GM11168 (cell line): ENCODE measurements around the gene SIN3B.
"Not testable (repeated sequence)": the region's sequence is repeated elsewhere in the genome, so short reads cannot be mapped to it uniquely, and the experiment has no call there.

ENCODE experiments used
- in situ Hi-C: fragments of 300-500 bp; cut with MboI; formaldehyde crosslinking; loops from one replicate; pipeline ENCODE4 v1.12.0; 2022; ENCODE audit warnings: low sequenced_read_pairs; ENCODE audit not compliant: unreplicated experiment

The SIN3B gene

DNA sequence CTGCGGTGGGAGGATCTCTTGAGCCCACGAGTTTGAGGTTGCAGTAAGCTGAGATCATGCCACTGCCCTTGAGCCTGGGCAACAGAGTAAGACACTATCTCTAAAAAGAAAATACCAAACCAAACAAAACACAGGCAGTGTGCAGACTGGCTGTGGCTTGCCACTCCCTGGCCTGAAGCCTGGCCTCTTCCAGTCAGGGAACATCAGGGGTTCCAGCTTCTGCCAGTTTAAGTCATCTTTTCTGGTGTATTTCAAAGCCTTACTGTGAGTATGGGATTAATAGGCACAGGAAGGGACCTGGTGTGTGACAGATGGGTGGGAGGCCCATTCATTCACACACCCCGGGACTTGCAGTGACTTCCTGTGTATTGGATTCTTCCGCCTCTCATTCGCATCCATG lies 32.6 kb downstream of the SIN3B start:
- in situ Hi-C loops, result no loop called here

DNA sequence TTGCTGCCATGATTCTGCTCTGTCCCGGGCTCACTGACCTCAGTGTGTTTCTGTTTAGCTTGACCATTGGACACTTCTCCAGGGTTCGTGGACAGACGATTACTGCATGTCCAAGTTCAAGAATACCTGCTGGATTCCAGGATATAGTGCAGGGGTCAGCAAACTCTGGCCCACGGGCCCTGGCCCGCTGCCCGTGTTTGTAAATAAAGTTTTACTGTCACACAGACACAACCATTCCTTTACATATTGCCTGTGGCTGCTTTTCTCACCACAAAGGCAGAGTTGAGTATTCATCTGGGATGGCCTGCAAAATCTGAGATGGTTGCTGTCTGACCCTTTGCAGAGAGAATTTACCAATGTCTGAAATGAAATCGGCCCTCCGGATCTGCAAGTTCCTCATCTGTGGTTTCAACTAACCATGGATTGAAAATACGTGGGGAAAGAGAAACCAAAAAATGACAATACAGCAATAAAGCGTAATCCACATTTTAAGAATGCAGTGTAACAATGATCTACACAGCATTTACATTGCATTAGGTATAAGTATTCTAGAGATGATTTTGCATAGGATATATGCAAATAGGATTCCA lies 33.7 kb downstream of the SIN3B start:
- in situ Hi-C loops, result no loop called here

DNA sequence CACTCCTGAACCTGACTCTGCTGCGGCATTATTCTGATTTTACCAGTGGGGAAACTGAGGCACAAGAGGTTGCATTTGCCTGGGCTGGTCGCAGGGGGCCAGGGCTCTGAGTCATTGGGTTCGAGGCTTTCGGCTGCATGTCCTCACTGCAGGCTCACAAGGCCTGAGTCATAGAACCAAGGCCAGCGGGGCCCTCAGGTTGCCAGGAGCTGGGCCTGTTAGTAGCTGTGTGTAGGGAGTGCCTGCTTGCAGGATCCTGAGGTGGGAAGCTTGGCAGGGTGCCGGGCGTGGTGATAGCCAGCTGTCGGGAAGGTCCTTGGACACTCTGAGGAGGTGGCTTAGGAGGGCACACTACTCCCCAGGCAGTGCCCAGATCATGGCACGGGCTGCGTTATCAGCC lies 38.0 kb downstream of the SIN3B start:
- in situ Hi-C loops, result no loop called here

DNA sequence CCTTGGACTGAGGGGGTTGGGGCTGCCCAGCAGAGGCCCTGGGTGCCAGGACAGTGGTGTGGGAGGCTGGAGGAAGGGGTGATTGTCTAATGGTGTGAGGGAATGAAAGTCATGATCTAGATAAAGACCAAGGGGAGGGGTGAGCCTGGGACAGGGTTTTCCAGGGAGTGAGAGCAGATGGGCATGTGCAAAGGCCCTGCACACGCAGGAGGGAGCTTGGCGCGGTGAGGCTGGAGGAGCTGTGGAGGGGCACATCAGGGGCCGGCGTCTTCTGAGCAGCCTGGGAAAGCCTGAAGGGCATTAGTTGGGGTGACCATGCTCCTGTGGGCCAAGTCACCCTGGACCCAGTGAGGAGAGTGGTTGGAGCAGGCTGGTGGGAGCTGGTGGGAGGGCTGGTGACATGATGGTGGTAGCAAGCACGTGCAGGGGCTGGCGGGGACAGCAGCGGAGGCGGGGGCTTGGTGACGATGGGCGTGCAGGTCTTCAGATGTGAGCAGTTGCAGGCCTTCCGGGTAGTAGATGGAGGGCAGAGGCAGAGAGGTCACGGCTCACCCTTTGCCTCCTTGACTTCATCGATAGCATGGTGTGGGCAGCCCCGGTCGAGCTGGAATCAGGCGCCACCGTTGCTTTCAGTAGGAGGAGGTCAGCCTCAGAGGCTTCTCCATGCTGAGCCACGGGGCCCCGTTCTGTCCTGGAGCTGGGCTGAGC lies 39.4 kb downstream of the SIN3B start:
- in situ Hi-C loops, result no loop called here

DNA sequence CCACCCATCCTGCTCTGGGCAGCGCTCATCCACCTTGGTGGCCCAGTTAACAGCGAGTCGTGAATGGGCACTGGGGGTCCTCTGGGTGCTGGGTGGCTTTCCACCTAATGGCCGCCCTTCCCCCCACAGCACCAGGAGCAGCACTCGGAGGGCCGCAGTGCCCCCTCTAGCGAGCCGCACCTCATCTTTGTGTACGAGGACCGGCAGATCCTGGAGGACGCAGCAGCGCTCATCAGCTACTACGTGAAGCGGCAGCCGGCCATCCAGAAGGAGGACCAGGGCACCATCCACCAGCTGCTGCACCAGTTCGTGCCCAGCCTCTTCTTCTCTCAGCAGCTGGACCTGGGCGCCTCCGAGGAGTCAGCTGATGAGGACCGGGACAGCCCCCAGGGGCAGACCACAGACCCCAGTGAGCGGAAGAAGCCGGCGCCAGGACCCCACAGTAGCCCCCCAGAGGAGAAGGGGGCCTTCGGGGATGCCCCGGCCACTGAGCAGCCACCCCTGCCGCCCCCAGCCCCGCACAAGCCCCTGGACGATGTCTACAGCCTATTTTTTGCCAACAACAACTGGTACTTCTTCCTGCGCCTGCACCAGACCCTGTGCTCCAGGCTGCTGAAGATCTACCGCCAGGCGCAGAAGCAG lies 40.3 kb downstream of the SIN3B start:
- in situ Hi-C loops, result no loop called here

DNA sequence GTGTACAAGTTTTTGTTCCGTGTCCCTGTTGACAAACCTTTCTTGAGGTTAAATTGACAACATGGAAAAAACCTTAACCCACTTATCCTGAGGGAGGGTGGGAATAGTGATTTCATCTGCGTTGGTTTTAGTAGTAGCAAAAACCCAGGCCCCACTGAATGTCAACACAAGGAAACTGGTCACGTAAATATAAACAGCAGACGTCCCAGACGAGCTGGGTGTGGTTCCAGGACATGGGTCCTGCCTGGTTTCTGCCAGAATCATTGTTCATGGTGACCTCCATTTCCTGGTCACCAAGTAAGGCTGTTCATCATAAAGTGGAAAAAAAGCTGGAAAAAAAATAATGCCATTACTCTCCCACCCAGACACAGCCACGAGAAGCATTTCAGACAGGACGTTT lies 42.7 kb downstream of the SIN3B start:
- in situ Hi-C loops, result no loop called here

DNA sequence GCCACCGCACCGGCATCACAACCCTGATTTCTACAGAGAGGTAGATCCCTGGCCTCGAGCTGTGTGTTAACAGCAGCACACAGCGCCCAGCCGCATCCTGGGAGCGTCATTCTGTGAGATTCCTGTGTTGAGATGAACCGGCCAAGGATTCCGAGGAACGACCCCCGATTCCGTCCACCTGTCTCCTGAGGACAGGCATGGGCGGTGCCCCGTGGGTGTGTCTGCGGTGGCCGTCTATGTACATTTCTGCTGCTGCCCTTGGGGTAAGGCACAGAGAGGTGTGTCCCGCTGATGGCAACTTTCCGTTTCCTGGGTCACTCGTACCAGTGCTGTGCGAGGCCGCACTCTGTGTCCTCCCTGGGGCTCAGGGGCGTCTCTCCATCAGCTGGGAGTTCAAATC lies 43.5 kb downstream of the SIN3B start:
- in situ Hi-C loops, result no loop called here

DNA sequence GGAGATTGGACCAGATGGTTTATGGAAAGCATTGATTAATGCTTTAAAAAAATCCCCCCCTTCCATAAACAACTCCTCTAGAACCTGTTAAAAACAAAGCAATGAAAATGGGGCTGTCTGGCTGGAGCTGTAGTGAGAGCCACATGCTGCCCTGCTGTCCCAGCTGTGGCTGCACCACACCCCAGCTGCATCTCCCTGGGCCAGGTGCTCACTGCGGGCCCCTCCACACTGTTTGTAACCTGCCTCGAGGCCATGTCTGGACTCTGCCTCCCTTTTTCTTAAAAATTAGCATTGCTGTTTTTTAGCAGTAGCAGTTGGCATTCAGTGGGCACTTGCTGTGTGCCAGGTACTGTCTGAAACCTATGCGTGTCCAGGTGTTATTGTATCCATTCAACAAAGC lies 44.4 kb downstream of the SIN3B start:
- in situ Hi-C loops, result no loop called here

DNA sequence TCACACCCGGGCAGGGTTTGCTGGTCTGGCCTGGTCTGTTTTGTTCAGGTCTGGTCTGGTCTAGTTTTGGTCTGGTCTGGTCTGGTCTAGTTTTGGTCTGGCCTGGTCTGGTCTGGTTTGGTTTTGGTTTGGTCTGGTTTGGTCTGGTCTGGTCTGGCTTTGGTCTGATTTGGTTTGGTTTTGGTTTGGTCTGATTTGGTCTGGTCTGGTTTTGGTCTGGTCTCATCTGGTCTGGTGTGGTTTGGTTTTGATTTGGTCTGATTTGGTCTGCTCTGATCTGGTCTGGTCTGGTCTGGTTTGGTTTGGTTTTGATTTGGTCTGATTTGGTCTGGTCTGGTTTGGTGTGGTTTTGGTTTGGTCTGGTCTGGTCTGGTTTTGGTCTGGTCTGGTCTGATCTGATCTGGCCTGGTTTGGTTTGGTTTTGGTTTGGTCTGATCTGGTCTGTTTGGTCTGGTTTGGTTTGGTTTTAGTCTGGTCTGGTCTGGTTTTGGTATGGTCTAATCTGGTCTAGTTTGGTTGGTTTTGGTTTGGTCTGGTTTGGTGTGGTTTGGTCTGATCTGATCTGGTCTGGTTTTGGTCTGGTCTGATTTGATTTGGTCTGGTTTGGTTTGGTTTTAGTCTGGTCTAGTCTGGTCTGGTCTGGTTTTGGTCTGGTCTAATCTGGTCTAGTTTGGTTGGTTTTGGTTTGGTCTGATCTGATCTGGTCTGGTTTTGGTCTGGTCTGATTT lies 45.2 kb downstream of the SIN3B start:
- in situ Hi-C loops, result no loop called here

DNA sequence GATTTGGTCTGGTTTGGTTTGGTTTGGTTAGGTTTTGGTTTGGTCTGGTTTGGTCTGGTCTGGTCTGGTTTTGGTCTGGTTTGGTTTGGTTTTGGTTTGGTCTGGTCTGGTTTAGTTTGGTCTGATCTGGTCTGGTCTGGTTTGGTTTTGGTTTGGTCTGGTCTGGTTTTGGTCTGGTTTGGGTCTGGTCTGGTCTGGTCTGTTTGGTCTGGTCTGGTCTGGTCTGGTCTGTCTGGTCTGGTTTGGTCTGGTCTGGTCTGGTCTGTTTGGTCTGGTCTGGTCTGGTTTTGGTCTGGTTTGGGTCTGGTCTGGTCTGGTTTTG lies 45.7 kb downstream of the SIN3B start:
- in situ Hi-C loops, result not testable (repeated sequence)

DNA sequence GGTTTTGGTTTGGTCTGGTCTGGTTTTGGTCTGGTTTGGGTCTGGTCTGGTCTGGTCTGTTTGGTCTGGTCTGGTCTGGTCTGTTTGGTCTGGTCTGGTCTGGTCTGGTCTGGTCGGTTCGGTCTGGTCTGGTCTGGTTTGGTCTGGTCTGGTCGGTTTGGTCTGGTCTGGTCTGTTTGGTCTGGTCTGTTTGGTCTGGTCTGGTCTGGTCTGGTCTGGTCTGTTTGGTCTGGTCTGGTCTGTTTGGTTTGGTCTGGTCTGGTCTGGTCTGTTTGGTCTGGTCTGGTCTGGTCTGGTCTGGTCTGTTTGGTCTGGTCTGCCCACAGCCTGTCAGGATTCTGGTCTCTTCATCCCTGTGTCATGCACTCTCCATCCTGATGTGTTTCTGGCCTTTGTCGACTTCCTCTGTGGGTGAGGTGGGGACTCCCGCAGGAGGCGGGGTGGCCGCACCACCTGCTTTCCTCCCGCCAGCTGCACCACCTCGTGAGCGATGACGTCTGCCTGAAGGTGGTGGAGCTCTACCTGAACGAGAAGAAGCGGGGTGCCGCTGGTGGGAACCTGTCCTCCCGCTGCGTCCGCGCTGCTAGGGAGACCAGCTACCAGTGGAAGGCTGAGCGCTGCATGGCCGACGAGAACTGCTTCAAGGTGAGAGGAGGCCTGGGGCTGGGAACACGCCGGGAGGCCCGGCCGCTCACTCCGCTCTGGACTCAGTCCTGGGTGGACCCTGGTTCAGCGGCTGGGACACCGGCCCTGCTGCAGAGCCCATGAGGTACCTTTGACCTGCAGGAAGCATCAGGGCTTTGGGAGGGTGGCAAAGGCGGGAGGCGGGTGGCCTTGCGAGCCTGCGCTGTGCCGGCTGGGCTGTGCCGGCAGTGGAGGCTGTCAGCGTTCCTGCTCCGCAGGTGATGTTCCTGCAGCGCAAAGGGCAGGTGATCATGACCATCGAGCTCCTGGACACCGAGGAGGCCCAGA lies 46.7 kb downstream of the SIN3B start:
- in situ Hi-C loops, result no loop called here

DNA sequence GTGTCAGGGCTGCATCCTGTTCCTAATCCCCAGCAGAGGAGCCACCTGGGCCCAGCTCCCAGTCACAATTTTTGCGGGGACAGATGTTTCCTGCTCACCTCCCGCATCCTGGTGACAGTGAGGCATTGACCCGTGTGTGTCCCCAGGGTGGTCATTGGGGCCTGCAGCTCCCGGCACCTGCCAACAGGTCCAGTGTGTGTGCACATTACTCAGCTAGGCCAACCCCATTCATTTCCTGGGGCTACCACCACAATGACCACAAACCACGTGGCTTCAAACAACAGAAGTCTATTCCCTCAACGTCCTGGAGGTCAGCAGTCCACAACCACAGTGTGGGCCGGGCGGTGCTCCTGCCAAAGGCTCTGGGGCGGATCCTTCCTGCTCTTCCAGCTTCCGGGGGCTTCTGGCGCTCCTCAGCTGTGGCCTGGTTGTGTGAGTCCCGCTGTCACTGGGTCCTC lies 47.7 kb downstream of the SIN3B start:
- in situ Hi-C loops, result no loop called here

DNA sequence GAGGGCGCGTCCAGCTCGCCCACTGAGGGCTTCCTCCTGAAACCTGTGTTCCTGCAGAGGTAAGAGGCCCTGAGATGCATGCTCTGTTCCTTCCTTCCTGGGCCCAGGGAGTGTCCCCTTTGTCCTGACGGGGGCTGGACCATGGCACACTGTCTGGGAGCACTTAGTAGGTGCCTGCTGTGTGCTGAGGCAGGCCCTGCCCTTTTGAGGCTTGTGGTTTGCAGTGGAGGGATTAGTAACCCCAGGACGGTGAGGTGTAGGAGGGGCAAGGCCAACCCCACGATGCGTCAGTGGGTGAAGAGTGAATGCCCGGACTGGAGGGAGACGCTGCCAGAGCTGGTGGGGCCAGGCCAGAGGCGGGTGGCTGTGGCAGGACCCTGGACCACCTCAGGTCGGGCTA lies 48.4 kb downstream of the SIN3B start:
- in situ Hi-C loops, result no loop called here

DNA sequence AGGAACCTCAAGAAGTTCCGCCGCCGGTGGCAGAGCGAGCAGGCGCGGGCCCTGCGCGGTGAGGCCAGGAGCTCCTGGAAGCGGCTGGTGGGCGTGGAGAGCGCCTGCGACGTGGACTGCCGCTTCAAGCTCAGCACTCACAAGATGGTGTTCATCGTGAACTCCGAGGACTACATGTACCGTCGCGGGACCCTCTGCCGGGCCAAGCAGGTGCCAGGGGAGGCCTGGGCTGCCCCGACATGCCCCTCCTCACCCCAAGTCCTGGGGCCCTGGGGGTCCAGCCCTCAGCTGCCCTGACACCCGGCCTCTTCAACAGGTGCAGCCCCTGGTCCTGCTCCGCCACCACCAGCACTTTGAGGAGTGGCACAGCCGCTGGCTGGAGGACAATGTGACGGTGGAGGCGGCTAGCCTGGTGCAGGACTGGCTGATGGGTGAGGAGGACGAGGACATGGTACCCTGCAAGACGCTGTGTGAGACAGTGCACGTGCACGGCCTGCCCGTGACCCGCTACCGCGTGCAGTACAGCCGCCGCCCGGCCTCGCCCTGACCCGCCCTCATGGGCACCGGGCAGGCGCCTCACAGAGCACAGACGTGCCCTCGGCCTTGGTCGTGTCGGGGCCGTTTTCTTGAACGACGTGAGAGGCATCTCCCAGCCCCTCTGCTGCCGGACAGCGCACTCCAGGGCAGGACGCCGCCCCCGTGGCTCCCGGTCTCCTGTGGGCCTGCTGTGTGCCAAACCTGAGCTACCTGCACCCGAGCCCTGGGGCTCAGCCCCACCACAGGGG lies 49.2 kb downstream of the SIN3B start:
- in situ Hi-C loops, result no loop called here

DNA sequence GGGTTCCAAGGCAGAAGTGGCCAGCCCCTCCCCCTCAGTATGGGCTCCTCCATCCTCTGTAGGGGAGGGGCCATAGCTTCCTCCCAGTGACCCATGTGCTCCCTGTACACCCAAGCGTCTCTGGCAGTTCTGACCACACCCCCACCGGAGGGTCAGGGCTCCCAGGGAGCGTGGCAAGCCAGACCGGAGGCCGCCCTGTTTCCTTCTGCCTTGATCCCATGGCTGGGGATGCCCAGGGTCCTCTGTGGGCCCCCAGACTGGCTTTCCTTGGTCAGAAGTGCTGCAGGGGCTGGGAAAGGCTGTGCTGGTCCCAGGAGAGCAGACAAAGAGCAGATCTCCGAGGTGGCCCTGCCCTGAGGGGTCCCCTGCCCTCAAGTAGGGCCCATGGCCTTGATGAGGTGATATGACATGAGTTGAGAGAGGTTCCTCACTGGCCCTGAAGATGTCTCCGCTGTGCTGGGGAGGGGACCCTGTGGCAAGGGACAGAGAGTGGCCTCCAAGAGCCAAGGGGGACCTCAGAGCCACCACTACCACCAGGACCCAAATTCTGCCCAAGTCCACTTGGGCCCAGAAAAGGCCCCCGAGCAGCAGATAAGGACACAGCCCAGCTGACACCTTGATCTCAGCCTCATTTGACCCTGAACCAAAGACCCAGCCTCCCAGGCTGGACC lies 51.8 kb downstream of the SIN3B start:
- in situ Hi-C loops, result no loop called here

DNA sequence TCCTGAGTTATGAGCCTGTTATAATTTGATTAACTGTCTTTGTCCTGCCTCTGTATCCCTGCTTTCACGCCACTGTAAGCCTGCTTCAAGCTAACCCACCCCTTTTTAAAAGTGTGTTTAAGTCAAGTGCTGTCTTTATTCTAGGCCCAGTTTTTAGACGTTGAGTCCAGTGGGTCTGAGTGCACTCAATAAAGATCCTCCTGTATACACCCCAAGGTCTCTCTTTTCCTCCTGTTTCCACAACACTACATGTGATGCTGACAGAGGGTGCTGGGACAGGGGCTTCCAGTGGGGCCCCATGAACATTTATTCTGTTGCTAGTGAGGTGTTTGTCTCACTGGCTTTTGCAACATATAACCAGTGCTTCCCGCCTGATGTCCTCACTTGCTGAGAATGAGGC lies 52.9 kb downstream of the SIN3B start:
- in situ Hi-C loops, result no loop called here

DNA sequence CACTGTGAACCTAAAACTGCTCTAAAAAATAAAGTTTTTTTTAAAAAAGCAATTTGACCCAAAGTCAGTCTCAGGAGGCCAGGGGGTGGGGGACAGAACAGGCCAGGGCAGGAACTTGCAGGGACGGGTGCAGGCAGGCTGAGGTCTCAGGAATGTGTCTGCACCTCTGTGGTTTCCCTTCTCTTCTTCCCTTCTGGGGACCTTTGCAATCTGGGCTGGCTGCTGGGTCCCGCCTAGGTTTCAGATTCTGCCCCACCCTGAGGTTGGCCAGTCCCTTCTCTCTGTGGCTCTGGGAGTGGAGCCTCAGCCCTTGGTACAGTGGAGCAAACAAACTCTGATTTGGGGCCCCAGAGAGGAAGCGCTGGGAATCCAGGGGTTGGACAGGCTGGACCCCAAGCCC lies 54.3 kb downstream of the SIN3B start:
- in situ Hi-C loops, result no loop called here

DNA sequence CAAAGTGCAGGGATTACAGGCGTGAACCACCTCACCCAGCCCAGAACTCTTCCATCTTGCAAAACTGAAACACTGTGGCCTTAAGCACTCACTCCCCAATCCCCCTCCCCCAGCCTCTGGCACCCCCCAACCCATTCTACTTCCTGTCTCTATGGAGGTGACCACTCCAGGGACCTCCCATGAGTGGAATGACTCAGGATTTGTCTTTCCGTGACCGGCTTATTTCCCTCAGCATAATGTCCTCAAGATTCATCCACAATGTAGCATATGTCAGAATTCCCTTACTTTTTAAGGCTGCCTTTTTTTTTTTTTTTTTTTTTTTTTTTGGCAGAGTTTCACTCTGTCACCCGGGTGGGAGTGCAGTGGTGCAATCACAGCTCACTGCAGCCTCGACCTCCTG lies 56.0 kb downstream of the SIN3B start:
- in situ Hi-C loops, result no loop called here

DNA sequence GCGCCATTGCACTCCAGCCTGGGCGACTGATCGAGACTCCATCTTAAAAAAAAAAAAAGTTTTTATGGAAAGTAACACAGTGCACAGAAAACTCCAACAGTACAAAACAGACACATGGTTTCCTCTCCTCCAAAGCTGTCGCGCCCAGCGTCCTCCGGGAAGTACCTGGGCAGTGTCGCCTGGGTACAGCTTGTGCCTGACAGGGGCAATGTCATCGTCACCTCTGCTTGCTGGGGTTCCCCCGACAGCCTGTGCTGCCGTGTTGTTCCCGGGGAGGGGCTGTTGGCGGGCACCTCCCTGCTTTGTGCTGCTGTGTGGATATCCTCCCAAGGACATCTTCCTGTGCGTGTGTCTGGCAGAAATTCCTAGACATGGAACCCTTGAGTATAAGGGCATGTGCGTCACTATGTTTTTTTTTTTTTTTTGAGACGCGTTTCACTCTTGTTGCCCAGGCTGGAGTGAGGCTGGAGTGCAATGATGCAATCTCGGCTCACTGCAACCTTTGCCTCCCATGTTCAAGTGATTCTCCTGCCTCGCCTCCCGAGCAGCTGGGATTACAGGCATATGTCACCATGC lies 57.2 kb downstream of the SIN3B start:
- in situ Hi-C loops, result no loop called here
